AG08396 (cell line): ENCODE data around the gene RPN2.

ENCODE experiments used
- DNase-seq: peaks from one replicate; pipeline ENCODE4 v3.0.0; 2012; ENCODE audit warnings: low spot score, mixed read lengths

Gene RPN2

GRCh38 chr20:37218976-37219375 lies 39.8 kb downstream of the RPN2 start:
- DNase-seq: no peak

GRCh38 chr20:37219751-37220668 lies 40.9 kb downstream of the RPN2 start:
- no peak for DNase-seq

GRCh38 chr20:37220731-37221130 lies 41.6 kb downstream of the RPN2 start:
- no peak for DNase-seq

GRCh38 chr20:37222086-37222485 lies 43.0 kb downstream of the RPN2 start:
- DNase-seq: no peak

GRCh38 chr20:37223053-37223452 lies 43.9 kb downstream of the RPN2 start:
- DNase-seq: peak; percentile 83

- no peak for DNase-seq
Measured at GRCh38 chr20:37225146-37225545, 46.0 kb downstream of the RPN2 start.

- DNase-seq: peak; percentile 55
Measured at GRCh38 chr20:37226889-37227288, 47.8 kb downstream of the RPN2 start.

- no peak for DNase-seq
Measured at GRCh38 chr20:37228082-37228481, 49.0 kb downstream of the RPN2 start.

- no peak for DNase-seq
Measured at GRCh38 chr20:37228656-37229055, 49.5 kb downstream of the RPN2 start.

GRCh38 chr20:37229357-37229756 lies 50.2 kb downstream of the RPN2 start:
- DNase-seq: no peak

- no peak for DNase-seq
Measured at GRCh38 chr20:37230200-37230599, 51.1 kb downstream of the RPN2 start.

- DNase-seq: no peak
Measured at GRCh38 chr20:37231947-37232630, 53.0 kb downstream of the RPN2 start.

- no peak for DNase-seq
Measured at GRCh38 chr20:37233548-37234253, 54.6 kb downstream of the RPN2 start.

- DNase-seq: no peak
Measured at GRCh38 chr20:37234254-37234581, 55.1 kb downstream of the RPN2 start.

- DNase-seq: no peak
Measured at GRCh38 chr20:37235065-37235464, 55.9 kb downstream of the RPN2 start.

GRCh38 chr20:37236462-37236861 lies 57.3 kb downstream of the RPN2 start:
- no peak for DNase-seq

- no peak for DNase-seq
Measured at GRCh38 chr20:37237656-37238055, 58.5 kb downstream of the RPN2 start.

- DNase-seq: no peak
Measured at GRCh38 chr20:37238426-37238825, 59.3 kb downstream of the RPN2 start.

GRCh38 chr20:37238935-37239451 lies 59.9 kb downstream of the RPN2 start:
- DNase-seq: no peak

- DNase-seq: no peak
Measured at GRCh38 chr20:37240337-37241067, 61.4 kb downstream of the RPN2 start.

GRCh38 chr20:37242503-37242902 lies 63.4 kb downstream of the RPN2 start:
- no peak for DNase-seq
